ENCODE measurements around the gene MASP1. TPM values are rescaled to one million over a fixed set of nuclear protein-coding genes. Genes with fewer than 3 reads are reported as not detected.

Gene MASP1
- total and polyA plus RNA-seq, 2 of the 4 experiments (the other 2 are of a cell fraction): 13.1 to 16.2 TPM

DNA sequence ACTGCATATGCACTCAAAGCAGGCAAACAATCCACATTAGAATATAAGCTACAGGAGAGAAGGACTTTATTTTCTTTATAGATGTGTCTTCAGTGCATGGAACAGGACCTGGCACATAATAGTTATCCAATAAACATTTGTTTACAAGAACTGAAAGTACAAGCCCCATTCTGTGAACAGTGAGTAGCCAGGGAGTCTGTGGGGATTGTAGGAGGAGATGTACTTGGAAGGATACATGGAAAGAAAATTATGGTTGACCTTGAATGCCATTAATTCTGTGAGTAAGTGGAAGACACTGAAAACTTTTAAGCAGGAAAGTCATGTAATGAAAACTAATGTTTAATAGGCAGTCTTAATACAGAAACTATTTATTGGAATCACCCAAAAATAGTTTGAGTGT is 28.3 kb downstream of the MASP1 start:
- Histone ChIP-seq H3K27me3 (ENCODE audit: control insufficient read depth, insufficient read depth, low read length) (no peaks in the 10 kb centered on the region), H2BK5ac (ENCODE audit: low read depth, low read length, poor library complexity, severe bottlenecking) (peak overlapping the region; percentile 98), H3K4me2 (ENCODE audit: low read depth, low read length) (peak overlapping the region; percentile 42; the same call in 1 of the 2 replicates), H3K18ac (ENCODE audit: low read depth, low read length) (peak overlapping the region; percentile 90), H3K14ac (replicated peaks; ENCODE audit: low read depth, low read length) (peak overlapping the region; percentile 77), H2BK20ac (ENCODE audit: low read depth, low read length) (peak overlapping the region; percentile 90), H4K91ac (ENCODE audit: insufficient read depth, low read depth, low read length) (peak overlapping the region; percentile 91), H2AK9ac (replicated peaks; ENCODE audit: low read depth, low read length, poor library complexity) (no peak overlapping the region), H4K20me1 (ENCODE audit: insufficient read depth, low read length) (no peaks in the 10 kb centered on the region), H3K4me3 (ENCODE audit: insufficient read depth, low read depth, low read length) (no peak overlapping the region), H3K9me3 (ENCODE audit: control insufficient read depth, insufficient read depth, low read length) (peaks cover 6% of the 10 kb centered on the region), H3K9ac (ENCODE audit: low read depth, low read length) (peak overlapping the region; percentile 24; the same call in 1 of the 2 replicates), H4K8ac (ENCODE audit: low read depth in 2 of 2, low read length in 2 of 2) (peak overlapping the region; percentile 42 to 84), H3K27ac (ENCODE audit: insufficient read depth, low read length) (peak overlapping the region; percentile 79), H3K23ac (ENCODE audit: low read depth, low read length) (peak overlapping the region; percentile 78), H3K4me1 (ENCODE audit: control insufficient read depth, insufficient read depth, low read length) (peaks cover 22% of the 10 kb centered on the region), H2BK120ac (ENCODE audit: low read depth, low read length) (peak overlapping the region; percentile 84), H2AFZ (replicated peaks; ENCODE audit: low read length, poor library complexity) (no peak overlapping the region), H3K9me1 (ENCODE audit: insufficient read depth, low read length) (peaks cover 8% of the 10 kb centered on the region; the same call in 1 of the 2 replicates), H3K36me3 (ENCODE audit: control insufficient read depth, insufficient read depth, low read length) (peaks cover 8% of the 10 kb centered on the region), H3K56ac (ENCODE audit: extremely low read depth, insufficient read depth, low read length) (peak overlapping the region; percentile 87; the same call in 1 of the 2 replicates), H2AK5ac (ENCODE audit: low read depth, low read length) (peak overlapping the region; percentile 97), H3K4ac (ENCODE audit: low read depth, low read length) (peak overlapping the region; percentile 93), H4K5ac (ENCODE audit: low read depth, low read length) (peak overlapping the region; percentile 74), H2BK15ac (ENCODE audit: low read depth, low read length) (peak overlapping the region; percentile 91; the same call in 2 of the 3 replicates), H3K79me1 (ENCODE audit: low read depth in 1 of 2, low read length in 2 of 2) (no peaks in the 10 kb centered on the region)
- CTCF ChIA-PET: interaction anchor here (0.6 to 1.4 kb wide), 3 partner anchors 30 to 98 kb away, joined by 3 to 4 read pairs (median 3); no protein-coding TSS in a partner anchor
- peak; percentile 28 for DNase-seq
- no TSS peak for BruUV-seq (replicated peaks)
- ATAC-seq (ENCODE audit: low read depth): no peak
- intact Hi-C loops (cut with micrococcal nuclease) (no loop called here), dilution Hi-C loops (cut with HindIII; ENCODE audit: low sequenced_read_pairs, unreplicated experiment) (no loop called here), in situ Hi-C loops (cut with MboI; ENCODE audit: low sequenced_read_pairs) (no loop called here)
- POLR2A ChIA-PET (ENCODE audit: unreplicated experiment): interaction anchor here (1.2 kb wide), 1 partner anchor 28 kb away, joined by 5 read pairs; the partner anchor contains the start of gene MASP1
- TF ChIP-seq NFE2L2 (IDR thresholded peaks at IDR 0.05; ENCODE audit: low read depth, low read length) (no peak), CEBPB (IDR thresholded peaks at IDR 0.05; ENCODE audit: low read depth, low read length) (no peak), BHLHE40 (IDR thresholded peaks at IDR 0.05; ENCODE audit: low read depth, low read length) (no peak), SMC3 (IDR thresholded peaks at IDR 0.05; ENCODE audit: low read depth, low read length) (no peak), RAD21 (IDR thresholded peaks at IDR 0.05; ENCODE audit: low read length) (no peak), RFX5 (IDR thresholded peaks at IDR 0.05; ENCODE audit: low read depth, low read length) (no peak), CHD1 (IDR thresholded peaks at IDR 0.05; ENCODE audit: low read depth, low read length) (no peak), MAZ (IDR thresholded peaks at IDR 0.05; ENCODE audit: borderline replicate concordance, low read depth, low read length) (no peak), POLR2A (IDR thresholded peaks at IDR 0.05; ENCODE audit: low read depth, low read length) (no peak), MXI1 (IDR thresholded peaks at IDR 0.05; ENCODE audit: borderline replicate concordance, low read depth, low read length) (no peak), MAFK (IDR thresholded peaks at IDR 0.05; ENCODE audit: low read depth, low read length) (no peak), RCOR1 (IDR thresholded peaks at IDR 0.05; ENCODE audit: insufficient replicate concordance, low read length) (no peak), FOS (IDR thresholded peaks at IDR 0.05; ENCODE audit: low read depth, low read length) (no peak)
- TF ChIP-seq, protein P1, sequence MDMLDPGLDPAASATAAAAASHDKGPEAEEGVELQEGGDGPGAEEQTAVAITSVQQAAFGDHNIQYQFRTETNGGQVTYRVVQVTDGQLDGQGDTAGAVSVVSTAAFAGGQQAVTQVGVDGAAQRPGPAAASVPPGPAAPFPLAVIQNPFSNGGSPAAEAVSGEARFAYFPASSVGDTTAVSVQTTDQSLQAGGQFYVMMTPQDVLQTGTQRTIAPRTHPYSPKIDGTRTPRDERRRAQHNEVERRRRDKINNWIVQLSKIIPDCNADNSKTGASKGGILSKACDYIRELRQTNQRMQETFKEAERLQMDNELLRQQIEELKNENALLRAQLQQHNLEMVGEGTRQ (IDR thresholded peaks at IDR 0.05; ENCODE audit: low read depth, low read length): no peak

Measured in IMR-90 (cell line).